ENCODE results near the gene SLC4A1.

GRCh38 chr17:44233582-44233981, 34.4 kb downstream of the SLC4A1 start:
- no peak for TF ChIP-seq CTCF (IDR thresholded peaks at IDR 0.05; ENCODE audit: extremely low read depth in 1 of 2, insufficient read depth in 1 of 2, low read depth in 1 of 2, low read length in 2 of 2)
- no peak for TF ChIP-seq POLR2AphosphoS5 (IDR thresholded peaks at IDR 0.05; ENCODE audit: insufficient read depth, low read depth, low read length)
- TF ChIP-seq POLR2A (IDR thresholded peaks at IDR 0.05; ENCODE audit: low read depth, low read length) = no peak
- no peak for TF ChIP-seq GATA2 (IDR thresholded peaks at IDR 0.05; ENCODE audit: insufficient read depth, insufficient read length, low read depth, low read length)
- TF ChIP-seq MYC (IDR thresholded peaks at IDR 0.05; ENCODE audit: low read depth, low read length) = no peak
- no peak for TF ChIP-seq EZH2 (IDR thresholded peaks at IDR 0.05; ENCODE audit: borderline replicate concordance, low read depth, low read length, severe bottlenecking)
- TF ChIP-seq, protein P1, sequence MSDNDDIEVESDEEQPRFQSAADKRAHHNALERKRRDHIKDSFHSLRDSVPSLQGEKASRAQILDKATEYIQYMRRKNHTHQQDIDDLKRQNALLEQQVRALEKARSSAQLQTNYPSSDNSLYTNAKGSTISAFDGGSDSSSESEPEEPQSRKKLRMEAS (IDR thresholded peaks at IDR 0.05; ENCODE audit: insufficient read depth, insufficient read length) = no peak

Data from endothelial cell of umbilical vein (primary cell).